ENCODE data around the gene RAB20. TPM values are rescaled to one million over a fixed set of nuclear protein-coding genes. Genes with fewer than 3 reads are reported as not detected.

RAB20 gene
- total RNA-seq, 1 donor from 2014 or later = 2.6 TPM

GRCh38 chr13:110509971-110510786 is 51.3 kb downstream of the RAB20 start:
- no peak for FAIRE-seq
- TF ChIP-seq EZH2 (IDR thresholded peaks at IDR 0.05; ENCODE audit: insufficient read depth, low read length) (no peak), CTCF (IDR thresholded peaks at IDR 0.05; ENCODE audit: insufficient read depth, low read depth, low read length) (no peak)
- H2AFZ ChIP-seq (ENCODE audit: low read depth, low read length) = no peak overlapping the region

DNA sequence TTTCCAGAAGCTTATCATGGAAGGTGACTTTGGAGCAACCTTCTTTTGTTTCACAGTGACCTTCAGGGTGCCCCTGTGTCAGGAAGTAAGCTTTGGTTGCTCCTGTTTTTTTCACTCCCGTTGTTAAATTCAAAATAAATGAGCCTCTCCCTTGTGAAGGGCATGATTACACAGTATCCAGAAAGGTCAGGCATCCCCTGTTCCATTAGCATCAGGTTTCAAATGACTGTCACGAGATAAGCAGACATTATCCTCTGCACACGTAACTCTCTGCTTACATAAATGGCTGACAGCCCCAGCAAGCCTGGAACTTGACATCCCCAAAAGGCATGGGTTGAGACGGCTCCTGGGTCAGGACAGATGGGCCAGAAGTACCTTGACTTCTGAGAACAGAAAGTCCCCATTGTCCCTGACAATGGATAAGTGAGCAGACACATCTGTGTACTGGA is 52.0 kb downstream of the RAB20 start:
- Mint-ChIP-seq H3K4me1 (ENCODE audit: low read depth, unreplicated experiment) (peaks cover 11% of the 10 kb centered on the region), H3K4me3 (ENCODE audit: unreplicated experiment) (no peak overlapping the region), H3K27ac (ENCODE audit: unreplicated experiment) (no peak overlapping the region), H3K36me3 (ENCODE audit: low read depth, unreplicated experiment) (peaks cover 34% of the 10 kb centered on the region), H3K27me3 (ENCODE audit: low read depth, unreplicated experiment) (no peaks in the 10 kb centered on the region), H3K9me3 (ENCODE audit: unreplicated experiment) (no peaks in the 10 kb centered on the region)
- peak; percentile 67 for FAIRE-seq
- Histone ChIP-seq H2AFZ (ENCODE audit: low read depth, low read length) (no peak overlapping the region), H4K20me1 (ENCODE audit: insufficient read depth, low read length) (peaks cover 65% of the 10 kb centered on the region), H3K27ac (ENCODE audit: low read depth, low read length) (no peak overlapping the region), H3K79me2 (ENCODE audit: insufficient read depth, low read length) (no peaks in the 10 kb centered on the region), H3K9ac (ENCODE audit: low read length) (no peak overlapping the region), H3K9me3 (ENCODE audit: insufficient read depth, low read depth, low read length) (no peaks in the 10 kb centered on the region), H3K4me2 (ENCODE audit: low read length) (no peak overlapping the region), H3K36me3 (ENCODE audit: insufficient read depth, low read length) (peaks cover 68% of the 10 kb centered on the region), H3K4me3 (ENCODE audit: insufficient read depth, low read depth, low read length) (no peak overlapping the region), H3K4me1 (ENCODE audit: insufficient read depth, low read length) (no peaks in the 10 kb centered on the region), H3K27me3 (ENCODE audit: insufficient read depth, low read length) (no peaks in the 10 kb centered on the region)
- DNase-seq (ENCODE audit: low read depth) = no peak
- no peak for TF ChIP-seq EZH2 (IDR thresholded peaks at IDR 0.05; ENCODE audit: insufficient read depth, low read length)
- TF ChIP-seq CTCF (IDR thresholded peaks at IDR 0.05; ENCODE audit: insufficient read depth, low read depth, low read length) = no peak

More at GRCh38 chr13:110509971-110510786, 51.3 kb downstream of the RAB20 start:
- Histone ChIP-seq H3K36me3 (ENCODE audit: insufficient read depth, low read length) (peaks cover 68% of the 10 kb centered on the region), H3K4me1 (ENCODE audit: insufficient read depth, low read length) (no peaks in the 10 kb centered on the region), H3K9me3 (ENCODE audit: insufficient read depth, low read depth, low read length) (no peaks in the 10 kb centered on the region), H3K79me2 (ENCODE audit: insufficient read depth, low read length) (no peaks in the 10 kb centered on the region), H3K27me3 (ENCODE audit: insufficient read depth, low read length) (no peaks in the 10 kb centered on the region), H4K20me1 (ENCODE audit: insufficient read depth, low read length) (peaks cover 70% of the 10 kb centered on the region), H3K9ac (ENCODE audit: low read length) (no peak overlapping the region), H3K27ac (ENCODE audit: low read depth, low read length) (no peak overlapping the region), H3K4me3 (ENCODE audit: insufficient read depth, low read depth, low read length) (no peak overlapping the region), H3K4me2 (ENCODE audit: low read length) (no peak overlapping the region)
- Mint-ChIP-seq H3K27me3 (ENCODE audit: low read depth, unreplicated experiment) (no peaks in the 10 kb centered on the region), H3K4me1 (ENCODE audit: low read depth, unreplicated experiment) (peaks cover 11% of the 10 kb centered on the region), H3K9me3 (ENCODE audit: unreplicated experiment) (no peaks in the 10 kb centered on the region), H3K27ac (ENCODE audit: unreplicated experiment) (no peak overlapping the region), H3K4me3 (ENCODE audit: unreplicated experiment) (no peak overlapping the region), H3K36me3 (ENCODE audit: low read depth, unreplicated experiment) (peaks cover 39% of the 10 kb centered on the region)
- no peak for DNase-seq (ENCODE audit: low read depth)

All from astrocyte (in vitro differentiated cells and primary cell).